Kasumi-1 (cell line): ENCODE results near the gene ASF1B.

Experiments
- DNase-seq, 2 experiments: peaks; one replicate each; lab custom pipeline; 2025; lab: John Stamatoyannopoulos, UW

Gene ASF1B

DNA sequence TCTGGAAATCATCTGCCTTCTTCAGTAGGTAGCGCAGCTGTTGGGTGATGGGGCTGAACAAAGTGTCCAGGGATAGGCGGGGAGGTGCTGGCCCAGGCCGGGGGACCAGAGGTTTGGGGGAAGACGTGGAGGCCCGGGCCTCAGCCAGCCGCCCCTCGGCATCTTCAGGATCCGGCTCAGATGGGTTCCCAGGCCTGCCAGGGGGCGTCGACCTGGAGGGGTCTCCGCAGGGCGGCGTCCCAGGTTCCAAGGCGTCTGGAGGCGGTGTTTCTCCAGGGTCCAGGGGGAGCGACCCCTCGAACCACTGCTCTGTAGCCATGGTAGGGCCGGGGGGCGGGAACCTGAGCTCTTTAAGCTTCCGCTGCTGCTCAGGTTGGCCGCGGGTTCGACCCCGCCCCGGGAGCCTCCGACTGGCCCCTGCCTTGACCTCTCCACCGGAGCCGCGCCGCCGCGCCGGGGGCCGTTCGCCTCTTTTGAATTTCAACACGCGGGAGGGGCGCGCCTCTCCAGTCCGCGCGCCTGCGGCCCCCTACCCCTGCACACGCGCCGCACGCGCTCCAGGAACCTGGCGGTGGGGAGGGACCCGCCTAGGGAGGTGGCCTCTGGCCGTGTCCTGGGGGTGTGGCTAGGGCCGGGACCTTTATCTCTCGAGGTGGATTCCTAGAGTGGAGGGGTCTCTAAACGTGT lies 50.9 kb downstream of the ASF1B start, which contains the start of gene C19orf67:
C19orf67 (minus strand) TSS at position 475 of the 687 bp plus-strand sequence; CDS start at position 319, 156 bp downstream.
- DNase-seq: no peak

DNA sequence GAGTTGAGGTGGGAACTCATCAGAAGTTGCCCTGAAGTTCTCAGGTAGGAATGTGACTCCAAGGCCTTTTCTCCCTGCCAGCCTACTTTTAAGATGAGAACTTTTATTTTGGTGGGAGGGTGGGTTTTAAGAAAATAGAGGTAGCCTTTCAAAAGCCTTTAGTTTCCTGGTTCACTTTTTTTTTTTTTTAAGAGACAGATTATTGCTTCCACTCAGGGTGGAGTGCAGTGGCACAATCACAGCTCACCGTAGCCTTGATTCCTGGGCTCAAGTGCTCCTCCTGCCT lies 53.8 kb downstream of the ASF1B start:
- no peak for DNase-seq

DNA sequence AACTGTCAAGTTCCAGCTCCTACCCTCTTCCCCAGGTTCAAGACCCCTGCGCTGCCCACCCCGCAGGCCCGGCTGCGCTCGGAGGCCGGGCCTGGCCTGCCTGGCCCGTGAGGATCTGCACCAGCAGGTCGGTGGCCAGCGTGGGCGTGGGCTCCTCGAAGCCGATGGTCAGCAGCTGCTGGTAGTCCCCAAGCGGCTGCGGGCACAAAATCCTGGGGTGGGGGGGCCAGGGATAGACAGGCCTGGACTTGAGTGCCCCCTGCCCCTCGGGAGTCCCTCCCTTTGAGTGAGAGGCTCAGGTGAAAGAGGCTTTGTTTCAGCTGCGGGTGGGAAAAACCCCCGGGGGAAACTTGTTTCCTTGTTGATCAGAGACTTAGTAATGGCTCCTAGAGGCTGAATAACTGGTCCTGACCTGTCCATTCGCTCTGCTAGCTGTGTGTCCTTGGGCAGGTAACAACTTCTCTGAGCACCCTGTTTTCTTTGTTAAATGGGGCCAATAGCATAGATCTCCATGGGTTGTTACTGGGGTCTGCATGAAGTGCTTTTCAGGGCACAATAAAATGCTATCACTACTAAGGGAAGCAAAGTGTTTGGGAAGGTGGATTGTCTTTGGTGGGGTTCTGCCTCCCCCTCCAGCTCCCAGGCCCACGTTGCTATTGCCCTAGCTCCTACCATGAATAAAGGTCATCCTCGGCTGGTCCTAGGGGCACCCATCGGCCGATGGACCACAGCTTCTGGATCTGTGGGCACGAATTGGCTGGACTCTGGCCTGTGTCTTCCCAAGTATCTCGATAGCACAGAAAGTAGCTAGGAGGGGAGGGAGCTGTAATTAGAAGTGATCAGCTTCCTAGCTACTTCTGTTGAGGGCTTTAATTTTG lies 54.4 kb downstream of the ASF1B start:
- DNase-seq: no peak

- peak; percentile 99 for DNase-seq
Measured at GRCh38 chr19:14080887-14081796, 55.2 kb downstream of the ASF1B start.

DNA sequence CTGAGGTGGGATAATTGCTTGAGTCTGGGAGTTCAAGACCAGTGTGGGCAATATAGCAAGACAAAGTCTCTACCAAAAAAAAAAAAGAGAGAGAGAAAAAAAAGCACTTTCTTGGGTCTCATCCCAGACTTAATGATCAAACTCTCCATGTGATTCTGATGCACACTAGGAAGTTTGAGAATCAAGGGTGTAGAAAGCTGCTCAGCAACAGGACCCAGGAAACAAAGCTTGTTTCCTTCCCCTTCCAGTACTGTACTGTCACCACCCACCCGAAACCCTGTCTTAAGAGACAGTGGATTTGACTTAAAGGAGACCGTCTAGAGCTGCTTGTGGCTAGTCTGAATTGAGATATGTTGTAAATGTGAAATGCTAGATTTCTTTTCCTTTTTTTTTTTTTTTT lies 58.0 kb downstream of the ASF1B start:
- peak; percentile 75 to 78 for DNase-seq

GRCh38 chr19:14073925-14074838 lies 62.2 kb downstream of the ASF1B start:
- DNase-seq: no peak

DNA sequence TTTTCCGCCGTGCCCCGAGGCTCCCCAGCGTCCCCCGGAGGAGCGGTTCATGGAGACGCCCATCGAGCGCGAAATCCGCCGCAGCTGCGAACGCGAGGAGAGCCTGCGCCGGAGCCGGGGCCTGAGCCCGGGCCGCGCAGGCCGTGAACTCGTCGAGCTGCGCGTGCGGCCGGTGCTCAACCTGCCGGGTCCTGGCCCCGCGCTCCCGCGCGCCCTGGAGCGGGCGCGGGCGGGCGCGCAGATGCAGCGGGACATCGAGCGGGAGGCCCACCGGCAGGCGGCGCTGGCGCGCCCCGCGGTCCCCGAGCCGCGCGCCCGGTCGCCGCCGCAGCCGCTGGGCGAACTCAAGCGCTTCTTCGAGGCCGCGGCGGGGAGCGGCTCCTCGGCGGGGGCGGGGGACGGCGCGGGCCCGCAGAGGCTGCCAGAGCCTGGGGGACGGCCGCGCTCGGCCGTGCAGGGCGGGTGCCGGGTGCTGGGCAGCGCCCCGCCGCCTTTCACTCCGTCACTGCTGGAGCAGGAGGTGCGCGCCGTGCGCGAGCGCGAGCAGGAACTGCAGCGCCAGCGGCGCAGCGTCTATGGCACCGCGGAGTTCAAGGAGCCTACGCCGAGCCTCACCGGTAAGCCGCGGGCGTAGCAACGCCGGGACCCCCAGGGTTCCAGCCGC lies 63.0 kb downstream of the ASF1B start:
- peak; percentile 60 to 68 for DNase-seq

DNA sequence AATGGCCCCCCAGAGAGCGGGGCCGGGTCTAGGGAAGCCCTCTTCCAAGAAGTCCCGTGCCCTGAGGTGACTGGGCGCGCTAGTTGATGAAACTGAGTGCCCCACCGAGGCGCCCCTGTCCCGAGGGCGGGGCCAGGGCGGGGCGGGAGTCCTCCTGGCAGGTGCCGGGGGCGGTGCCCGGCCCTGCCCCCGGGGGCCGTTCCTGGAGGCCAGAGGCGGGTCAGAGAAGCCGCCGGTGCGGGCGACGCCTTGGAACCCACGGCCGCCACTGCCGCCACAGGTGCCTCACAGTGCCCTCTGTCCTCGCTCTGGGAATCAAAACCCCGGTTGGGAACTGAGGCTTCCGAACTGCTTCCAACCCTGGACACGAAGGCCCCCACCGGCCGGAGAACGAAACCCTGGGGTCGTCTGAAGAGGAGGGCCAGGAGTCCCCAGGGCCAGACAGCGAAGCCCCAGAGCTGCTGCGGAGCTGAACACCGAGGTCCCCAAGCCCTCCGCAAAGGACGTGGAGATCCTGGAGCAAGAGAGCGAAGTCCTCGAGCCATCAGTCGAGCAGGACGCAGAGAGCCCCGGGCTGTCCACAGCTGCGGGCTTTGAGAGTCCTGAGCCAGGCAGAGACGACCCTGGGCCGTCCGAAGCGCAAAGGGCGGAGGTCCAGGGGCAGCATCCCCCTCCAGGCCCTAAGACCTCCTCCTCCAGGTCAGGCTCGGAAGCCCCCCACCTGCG lies 63.7 kb downstream of the ASF1B start, which contains the start of gene MISP3:
MISP3 (plus strand) TSS at position 252 of the 726 bp plus-strand sequence. CDS start 524 bp downstream, outside the sequence.
- DNase-seq: no peak

DNA sequence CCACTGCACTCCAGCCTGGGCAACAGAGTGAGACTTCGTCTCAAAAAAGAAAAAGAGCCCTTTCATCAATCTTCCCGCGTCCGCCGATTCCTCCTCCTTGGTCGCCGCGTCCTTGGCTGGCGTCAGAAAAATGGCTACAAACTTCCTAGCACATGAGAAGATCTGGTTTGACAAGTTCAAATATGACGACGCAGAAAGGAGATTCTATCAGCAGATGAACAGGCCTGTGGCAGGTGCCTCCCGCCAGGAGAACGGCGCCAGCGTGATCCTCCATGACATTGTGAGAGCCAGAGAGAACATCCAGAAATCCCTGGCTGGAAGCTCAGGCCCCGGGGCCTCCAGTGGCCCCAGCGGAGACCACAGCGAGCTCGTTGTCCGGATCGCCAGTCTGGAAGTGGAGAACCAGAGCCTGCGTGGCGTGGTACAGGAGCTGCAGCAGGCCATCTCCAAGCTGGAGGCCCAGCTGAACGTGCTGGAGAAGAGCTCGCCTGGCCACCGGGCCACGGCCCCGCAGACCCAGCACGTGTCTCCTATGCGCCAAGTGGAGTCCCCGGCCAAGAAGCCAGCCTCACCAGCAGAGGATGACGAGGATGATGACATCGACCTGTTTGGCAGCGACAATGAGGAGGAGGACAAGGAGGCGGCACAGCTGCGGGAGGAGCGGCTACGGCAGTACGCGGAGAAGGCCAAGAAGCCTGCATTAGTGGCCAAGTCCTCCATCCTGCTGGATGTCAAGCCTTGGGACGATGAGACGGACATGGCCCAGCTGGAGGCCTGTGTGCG lies 65.9 kb downstream of the ASF1B start:
- DNase-seq: no peak
